GM23248 (cell line): Measurements from ENCODE around the gene DAB2IP. TPM values are rescaled to one million over a fixed set of nuclear protein-coding genes. Genes with fewer than 3 reads are reported as not detected.

ENCODE experiments used
- DNase-seq: peaks from one replicate; pipeline ENCODE4 v3.0.0-alpha.2; 2015
- H2AFZ ChIP-seq: fragments of 200-600 bp; sonication (generic); 2 replicates; pipeline ENCODE4 v1.6.1; 2016; ENCODE audit warnings: antibody characterized with exemption
- H3F3A ChIP-seq: fragments of 200-600 bp; sonication (generic); 2 replicates; pipeline ENCODE4 v1.6.1; 2016; ENCODE audit warnings: mild to moderate bottlenecking, antibody characterized with exemption, mixed run types; ENCODE audit not compliant: insufficient read depth
- H3K27ac ChIP-seq: fragments of 200-600 bp; sonication (generic); 2 replicates; pipeline ENCODE4 v1.5.1; 2016; ENCODE audit warnings: mild to moderate bottlenecking
- H3K27me3 ChIP-seq: fragments of 200-600 bp; sonication (generic); replicated peaks from 2 replicates; pipeline ENCODE4 v1.6.1; 2016; ENCODE audit warnings: mild to moderate bottlenecking; ENCODE audit not compliant: insufficient read depth
- H3K36me3 ChIP-seq: fragments of 200-600 bp; sonication (generic); 2 replicates; pipeline ENCODE4 v1.6.1; 2016; ENCODE audit warnings: low read depth, mild to moderate bottlenecking
- H3K4me1 ChIP-seq: fragments of 200-600 bp; sonication (generic); 2 replicates; pipeline ENCODE4 v1.6.1; 2016; ENCODE audit warnings: mild to moderate bottlenecking; ENCODE audit not compliant: insufficient read depth
- H3K4me2 ChIP-seq: fragments of 200-600 bp; sonication (generic); one replicate; pipeline ENCODE4 v1.6.1; 2016; ENCODE audit warnings: mild to moderate bottlenecking; ENCODE audit not compliant: unreplicated experiment
- H3K4me3 ChIP-seq: fragments of 200-600 bp; sonication (generic); 2 replicates; pipeline ENCODE4 v1.5.1; 2016; ENCODE audit warnings: mild to moderate bottlenecking
- H3K79me2 ChIP-seq: fragments of 200-600 bp; sonication (generic); 2 replicates; pipeline ENCODE4 v1.6.1; 2016; ENCODE audit warnings: mild to moderate bottlenecking; ENCODE audit not compliant: insufficient read depth
- H3K9ac ChIP-seq: fragments of 200-600 bp; sonication (generic); 2 replicates; pipeline ENCODE4 v1.6.1; 2016; ENCODE audit warnings: mild to moderate bottlenecking
- H3K9me2 ChIP-seq: fragments of 200-600 bp; sonication (generic); 2 replicates; pipeline ENCODE4 v1.6.1; 2016; ENCODE audit warnings: mixed run types, mild to moderate bottlenecking, moderate library complexity; ENCODE audit not compliant: insufficient read depth
- H3K9me3 ChIP-seq: fragments of 200-600 bp; sonication (generic); one replicate; pipeline ENCODE4 v1.6.1; 2017; ENCODE audit warnings: low read depth
- H4K20me1 ChIP-seq: fragments of 200-600 bp; sonication (generic); 2 replicates; pipeline ENCODE4 v1.6.0; 2016; ENCODE audit not compliant: insufficient read depth
- EZH2 ChIP-seq: fragments of 200-600 bp; sonication (generic); IDR thresholded peaks from 2 replicates; pipeline ENCODE4 v1.6.1; 2018; ENCODE audit warnings: antibody characterized with exemption, mild to moderate bottlenecking; ENCODE audit not compliant: insufficient read depth, poor library complexity, severe bottlenecking
- EZH2phosphoT487 ChIP-seq: fragments of 200-600 bp; sonication (generic); IDR thresholded peaks from 2 replicates; pipeline ENCODE4 v1.6.1; 2018; ENCODE audit warnings: antibody characterized with exemption, moderate library complexity, mild to moderate bottlenecking, low read depth; ENCODE audit not compliant: insufficient read depth
- WGBS, 2 experiments: methylation state at CpG; one replicate each; pipeline ENCODE4 v1.1.6; 2015 to 2017; ENCODE audit warnings: low lambda C conversion rate in 2 of 2, low coverage in 1 of 2; ENCODE audit errors: missing lambda C conversion rate in 2 of 2; 5-methylcytosine and 5-hydroxymethylcytosine counted together
- in situ Hi-C: fragments of 300-500 bp; cut with MboI; formaldehyde crosslinking; loops from 2 replicates; pipeline ENCODE4 v1.15.0; 2020
- polyA plus RNA-seq: library from polyadenylated mRNA; unstranded; fragments of >200 nt; fragmentation: Nextera tagmentation; extraction: Ambion mirVana; gene quantifications from 2 replicates; pipeline ENCODE4 v1.2.1, GENCODE V29; 2016
- total RNA-seq: library from RNA; depleted of rRNA; stranded (reverse); fragments of >200 nt; shearing (Covaris generic); gene quantifications from 2 replicates; pipeline ENCODE4 v1.2.3, GENCODE V29; 2014

The DAB2IP gene
- total and polyA plus RNA-seq, 2 experiments from 2014 or later, result 2.6 to 19.7 TPM

DNA sequence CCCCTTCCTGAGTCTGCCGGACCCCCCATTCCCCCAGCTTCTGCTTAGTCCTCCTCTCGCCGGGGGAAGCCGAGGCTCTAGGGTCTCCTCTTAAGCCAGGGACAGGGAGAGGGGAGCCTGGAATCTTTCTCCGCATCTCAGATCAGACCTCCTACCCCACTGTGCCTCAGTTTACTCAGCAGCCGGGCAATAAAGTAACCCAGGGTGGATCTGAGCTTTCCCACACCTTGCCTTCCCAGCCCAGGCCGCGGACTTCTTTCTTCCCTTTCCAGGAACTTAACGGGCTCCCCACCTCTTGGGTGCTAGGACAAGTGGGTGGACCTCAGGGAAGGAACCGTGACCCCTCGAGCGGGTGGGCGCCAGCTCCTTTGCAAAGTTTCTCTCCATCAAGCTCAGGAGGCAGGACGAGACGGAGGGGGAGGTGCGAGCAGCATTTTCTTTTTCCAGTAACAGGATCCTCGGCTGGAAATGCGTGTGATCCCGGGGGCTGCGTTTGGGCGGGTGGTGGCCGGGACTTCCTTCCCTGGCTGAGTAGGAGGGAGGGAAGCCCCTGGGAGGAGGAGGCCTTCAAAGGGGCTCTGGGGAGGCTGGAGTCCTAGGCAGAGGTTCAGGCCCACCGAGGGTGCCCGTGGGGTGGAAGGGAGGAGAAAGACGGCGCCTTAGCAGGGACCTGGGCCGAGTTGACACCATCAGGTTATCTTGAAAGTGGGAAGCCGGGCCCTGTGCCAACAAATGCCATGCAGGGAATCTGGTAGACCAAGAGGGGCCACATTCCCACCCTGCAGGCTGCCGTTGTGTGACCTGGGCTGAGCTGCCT lies 795 bp downstream of the DAB2IP start:
- Histone ChIP-seq H3K9me3 (no peaks in the 10 kb centered on the region), H3F3A (no peaks in the 10 kb centered on the region), H3K36me3 (no peaks in the 10 kb centered on the region), H2AFZ (peak overlapping the region; percentile 39), H3K4me1 (no peaks in the 10 kb centered on the region; the same call in 1 of the 2 replicates), H3K27me3 (peaks cover 16% of the 10 kb centered on the region), H3K27ac (no peak overlapping the region), H3K9me2 (no peaks in the 10 kb centered on the region), H4K20me1 (no peaks in the 10 kb centered on the region), H3K4me2 (peak overlapping the region; percentile 83), H3K9ac (peak overlapping the region; percentile 45), H3K4me3 (peak overlapping the region; percentile 66), H3K79me2 (no peaks in the 10 kb centered on the region)
- DNase-seq, result peak; percentile 7
- no peak for TF ChIP-seq EZH2phosphoT487
- no peak for TF ChIP-seq EZH2
- 22 to 26% methylated on average over 28 to 29 of the region's 29 CpGs for whole genome bisulfite sequencing, 2 experiments
- in situ Hi-C loops, result no loop called here

DNA sequence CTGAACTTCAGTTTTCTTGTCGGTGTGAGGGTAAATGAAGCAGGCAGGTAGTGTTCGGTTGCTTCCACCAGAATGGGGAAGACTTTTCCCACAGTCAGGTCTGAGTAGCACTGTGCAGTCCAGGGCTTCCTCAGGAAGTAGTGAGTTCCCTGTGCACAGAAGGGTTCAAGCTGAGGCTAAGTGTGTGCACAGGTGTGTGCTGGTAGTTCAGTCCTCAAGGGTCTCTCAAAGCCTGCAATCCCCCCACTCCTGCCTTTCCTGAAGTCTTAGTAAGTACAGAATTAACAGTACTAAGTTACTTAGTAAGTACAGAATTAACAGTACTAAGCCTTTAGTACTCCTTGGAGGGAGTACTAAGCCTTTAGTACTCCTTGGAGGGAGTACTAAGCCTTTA lies 1.4 kb downstream of the DAB2IP start:
- H3K27ac ChIP-seq, result no peak overlapping the region
- H3K36me3 ChIP-seq, result no peaks in the 10 kb centered on the region
- DNase-seq, result no peak
- no peaks in the 10 kb centered on the region for H3K9me2 ChIP-seq
- in situ Hi-C loops, result no loop called here
- no peaks in the 10 kb centered on the region; the same call in 1 of the 2 replicates for H3K4me1 ChIP-seq
- peaks cover 16% of the 10 kb centered on the region for H3K27me3 ChIP-seq
- H3K79me2 ChIP-seq, result no peaks in the 10 kb centered on the region
- H4K20me1 ChIP-seq, result no peaks in the 10 kb centered on the region
- H3K4me3 ChIP-seq, result no peak overlapping the region
- H3K4me2 ChIP-seq, result no peak overlapping the region
- no peak overlapping the region for H3K9ac ChIP-seq
- TF ChIP-seq EZH2 (no peak), EZH2phosphoT487 (no peak)
- no peaks in the 10 kb centered on the region for H3F3A ChIP-seq
- 100% methylated on average over 2 of the region's 2 CpGs for WGBS, 2 experiments
- H2AFZ ChIP-seq, result no peak overlapping the region
- H3K9me3 ChIP-seq, result no peaks in the 10 kb centered on the region

DNA sequence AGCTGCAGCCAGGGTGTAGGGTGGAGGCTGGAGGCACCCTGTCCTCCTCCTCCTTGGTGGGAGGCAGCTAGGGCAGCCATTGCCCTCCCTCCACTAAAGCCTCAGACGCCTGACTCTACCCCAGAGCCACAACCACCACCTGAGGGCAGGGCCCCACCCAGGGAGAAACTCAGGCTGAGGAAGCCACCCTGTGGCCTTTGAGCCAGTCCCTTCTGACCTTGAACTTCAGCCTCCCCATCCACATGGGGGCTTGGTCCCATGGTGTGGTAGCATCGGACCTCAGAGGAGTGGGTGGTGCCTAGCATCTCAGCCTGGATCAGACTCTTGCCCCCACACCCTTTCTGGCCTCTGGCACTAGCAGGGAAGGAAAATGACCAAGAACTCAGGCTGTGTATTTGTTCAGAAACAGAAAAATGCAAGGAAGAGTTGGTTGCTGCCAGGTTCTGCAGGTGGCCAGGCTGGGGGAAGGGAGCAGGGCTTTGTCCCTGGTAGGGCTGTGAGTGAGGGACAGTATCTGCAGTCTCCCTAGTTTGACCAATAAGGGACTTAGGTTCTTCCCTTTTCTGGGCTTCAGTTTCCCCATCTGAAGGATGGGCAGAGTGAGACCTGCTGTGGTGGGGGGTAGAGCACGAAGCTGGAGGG lies 3.2 kb downstream of the DAB2IP start:
- Histone ChIP-seq H3K27me3 (peaks cover 16% of the 10 kb centered on the region), H3K9ac (no peak overlapping the region), H3K9me3 (no peaks in the 10 kb centered on the region), H3K4me3 (no peak overlapping the region), H3K36me3 (no peaks in the 10 kb centered on the region), H3K27ac (no peak overlapping the region), H3K4me2 (no peak overlapping the region), H4K20me1 (no peaks in the 10 kb centered on the region), H3K4me1 (no peaks in the 10 kb centered on the region; the same call in 1 of the 2 replicates), H2AFZ (no peak overlapping the region), H3K79me2 (no peaks in the 10 kb centered on the region), H3K9me2 (no peaks in the 10 kb centered on the region), H3F3A (no peaks in the 10 kb centered on the region)
- in situ Hi-C loops, result no loop called here
- no peak for DNase-seq
- WGBS, 2 experiments, result 87 to 98% methylated on average over 3 of the region's 3 CpGs
- no peak for TF ChIP-seq EZH2
- no peak for TF ChIP-seq EZH2phosphoT487

DNA sequence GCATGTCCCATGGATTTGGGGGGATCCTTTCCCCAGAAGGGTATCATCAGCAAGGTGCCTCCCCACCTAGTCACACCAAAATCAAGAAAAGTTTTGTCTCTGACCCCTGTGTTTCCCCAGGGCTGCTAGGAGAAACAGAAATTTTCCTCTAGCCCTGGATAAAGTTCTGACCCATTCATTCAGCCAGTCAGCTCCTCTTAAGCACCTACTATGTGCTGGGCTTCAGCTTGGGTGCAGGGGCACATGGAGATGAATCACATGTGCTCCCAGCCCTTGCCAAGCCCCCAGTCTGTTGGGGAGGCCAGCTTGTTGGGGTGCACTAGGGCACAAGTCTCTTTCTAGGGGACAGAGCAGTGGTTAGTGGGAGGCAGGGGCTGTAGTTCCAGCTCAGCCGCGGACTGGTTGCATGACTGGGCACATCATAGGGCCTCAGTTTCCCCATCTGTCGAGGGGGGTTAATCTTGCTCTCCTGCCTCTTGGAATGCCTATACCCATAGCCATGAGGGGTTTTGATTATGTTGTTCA lies 3.9 kb downstream of the DAB2IP start:
- H3K4me3 ChIP-seq, result no peak overlapping the region
- no peaks in the 10 kb centered on the region for H3K9me3 ChIP-seq
- H4K20me1 ChIP-seq, result no peaks in the 10 kb centered on the region
- no peaks in the 10 kb centered on the region for H3F3A ChIP-seq
- no peak overlapping the region for H2AFZ ChIP-seq
- H3K27ac ChIP-seq, result no peak overlapping the region
- H3K27me3 ChIP-seq, result peaks cover 18% of the 10 kb centered on the region
- H3K9ac ChIP-seq, result no peak overlapping the region
- H3K4me2 ChIP-seq, result no peak overlapping the region
- no peak for DNase-seq
- no peaks in the 10 kb centered on the region; the same call in 1 of the 2 replicates for H3K4me1 ChIP-seq
- H3K9me2 ChIP-seq, result no peaks in the 10 kb centered on the region
- TF ChIP-seq EZH2, result no peak
- no peak for TF ChIP-seq EZH2phosphoT487
- H3K36me3 ChIP-seq, result no peaks in the 10 kb centered on the region
- 88 to 100% methylated on average over 3 of the region's 3 CpGs for WGBS, 2 experiments
- in situ Hi-C loops, result no loop called here
- no peaks in the 10 kb centered on the region for H3K79me2 ChIP-seq
